ENCODE data around the gene FKRP.
A peak's percentile ranks its signal among the peaks of the same experiment; 100 is the strongest.

FKRP gene

DNA sequence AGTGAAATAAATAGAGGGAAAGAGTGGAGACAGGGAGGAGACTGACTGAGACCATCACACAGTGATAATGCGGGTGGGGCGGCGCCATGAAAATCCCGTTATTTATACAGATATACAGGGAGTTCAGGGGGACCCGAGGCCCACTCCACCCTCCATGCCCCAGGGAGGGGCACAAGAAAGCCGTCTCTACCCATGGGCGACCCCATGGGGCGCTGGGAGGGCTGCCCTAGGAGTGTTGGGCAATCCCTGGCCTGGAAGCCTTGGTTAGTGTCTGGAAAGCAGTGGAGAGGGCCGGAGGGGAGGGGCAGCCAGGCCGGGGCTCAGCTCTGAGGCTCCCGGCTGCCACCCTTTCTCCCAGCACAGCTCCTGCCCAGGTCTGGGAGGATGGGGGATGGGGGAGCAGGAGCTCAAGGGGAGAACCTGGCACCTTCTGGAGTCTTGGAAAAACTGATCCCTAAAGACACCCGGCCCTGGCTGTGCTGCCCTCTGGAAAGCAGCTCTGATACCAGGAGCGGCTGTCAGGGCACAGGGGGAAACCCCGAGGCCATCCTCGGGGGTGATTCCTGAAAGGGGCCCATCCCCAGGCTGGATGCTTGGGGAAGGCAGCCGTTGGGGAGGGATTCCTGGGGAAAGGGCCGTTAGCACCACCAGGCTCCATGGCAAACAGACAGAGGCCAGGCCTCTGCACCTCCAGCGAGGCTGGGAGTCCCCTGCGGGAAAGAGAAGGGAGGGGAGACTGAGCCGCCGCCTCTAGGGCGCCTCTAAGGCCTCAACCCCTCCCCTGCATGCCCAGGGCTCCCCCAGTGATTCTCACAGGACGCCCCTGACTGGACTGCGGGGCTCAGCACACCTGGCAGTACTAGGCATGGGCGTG is 26.0 kb upstream of the FKRP start:
- DNase-seq = no peak

DNA sequence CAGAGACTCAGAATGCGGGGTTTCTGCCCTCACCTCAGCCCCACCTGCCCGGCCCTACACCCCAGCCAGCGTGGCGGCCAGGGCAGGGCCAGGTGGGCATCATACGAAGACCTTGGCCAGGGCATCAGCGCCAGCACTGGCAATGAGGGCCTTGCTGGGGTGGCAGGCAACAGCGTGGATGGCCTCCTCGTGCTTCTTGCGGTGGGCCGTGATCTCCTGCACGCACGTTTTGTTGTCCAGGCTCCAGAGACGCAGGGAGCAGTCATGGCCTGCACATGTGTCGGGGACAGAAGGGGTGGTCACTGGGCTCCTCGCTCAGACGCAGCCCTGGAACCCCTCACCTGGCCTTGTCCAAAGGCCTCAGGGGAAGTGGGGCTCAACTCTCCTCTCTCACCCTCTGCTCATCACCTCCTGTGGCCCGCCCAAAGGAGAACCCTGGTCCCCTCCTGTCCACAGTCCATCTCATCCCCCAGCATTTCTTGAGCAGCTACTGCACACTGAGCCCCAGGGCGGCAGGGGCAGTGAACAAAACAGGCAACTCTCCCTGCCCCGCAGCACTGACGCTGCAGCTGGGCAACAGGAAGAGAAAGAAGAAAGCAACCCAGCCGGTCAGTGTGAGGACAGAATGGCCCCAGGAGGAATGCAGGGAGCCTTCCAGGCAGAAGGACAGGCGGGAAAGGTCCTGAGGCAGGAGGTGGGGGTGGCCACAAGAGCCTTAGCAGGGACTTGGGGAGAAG is 25.2 kb upstream of the FKRP start:
- DNase-seq = no peak

DNA sequence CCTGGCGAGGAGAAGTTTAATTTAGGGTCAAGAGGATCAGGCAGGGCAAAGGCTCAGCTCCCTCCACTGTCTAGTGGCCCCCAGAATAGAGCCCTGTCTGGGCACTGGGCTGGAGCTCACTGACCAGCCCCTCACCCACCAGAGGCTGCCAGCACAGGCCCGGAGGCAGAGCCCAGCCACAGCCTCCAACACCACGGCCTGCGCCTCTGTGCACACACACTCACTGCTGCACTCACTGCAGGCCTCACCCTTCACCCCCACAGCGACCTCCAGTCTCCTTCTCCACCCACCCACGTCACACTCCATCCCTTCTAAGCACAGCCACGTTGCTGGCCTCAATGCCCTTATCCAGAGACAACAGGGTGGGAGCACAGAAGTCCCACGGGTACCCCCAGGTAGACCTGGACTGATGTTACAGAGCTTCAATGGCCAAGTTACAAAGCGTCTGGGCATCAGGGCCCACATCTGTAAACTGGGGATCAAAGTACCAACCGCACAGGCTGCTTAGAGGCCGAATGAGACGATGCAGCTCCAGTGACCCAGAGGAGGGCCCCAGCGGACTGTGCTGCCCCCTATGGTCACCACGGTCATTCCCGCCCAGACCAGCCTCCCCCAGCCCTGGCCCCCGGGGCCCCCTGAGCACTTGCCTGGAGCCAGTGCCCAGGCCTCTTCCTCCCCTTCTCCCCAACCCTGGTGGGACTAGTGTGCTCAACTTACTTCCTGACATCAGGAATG is 24.4 kb upstream of the FKRP start:
- no peak for DNase-seq

DNA sequence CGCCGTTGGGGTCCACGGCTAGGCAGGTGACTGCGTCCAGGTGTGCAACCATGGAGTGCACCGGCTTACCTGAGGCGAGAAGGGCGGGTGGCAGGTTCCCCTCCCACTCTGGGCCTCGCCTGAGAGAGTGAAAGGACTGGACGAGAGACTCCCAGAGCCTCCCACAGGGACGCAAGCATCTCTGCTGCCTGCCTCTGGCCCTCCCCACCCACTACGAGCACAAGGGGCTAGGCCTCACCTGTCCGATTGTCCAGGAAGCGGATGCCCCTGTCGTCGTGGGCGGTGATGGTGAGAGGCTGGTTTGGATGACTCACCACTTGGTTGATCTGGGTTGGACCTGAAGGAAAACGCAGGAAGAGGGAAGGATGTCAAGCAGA is 23.9 kb upstream of the FKRP start:
- DNase-seq = no peak

DNA sequence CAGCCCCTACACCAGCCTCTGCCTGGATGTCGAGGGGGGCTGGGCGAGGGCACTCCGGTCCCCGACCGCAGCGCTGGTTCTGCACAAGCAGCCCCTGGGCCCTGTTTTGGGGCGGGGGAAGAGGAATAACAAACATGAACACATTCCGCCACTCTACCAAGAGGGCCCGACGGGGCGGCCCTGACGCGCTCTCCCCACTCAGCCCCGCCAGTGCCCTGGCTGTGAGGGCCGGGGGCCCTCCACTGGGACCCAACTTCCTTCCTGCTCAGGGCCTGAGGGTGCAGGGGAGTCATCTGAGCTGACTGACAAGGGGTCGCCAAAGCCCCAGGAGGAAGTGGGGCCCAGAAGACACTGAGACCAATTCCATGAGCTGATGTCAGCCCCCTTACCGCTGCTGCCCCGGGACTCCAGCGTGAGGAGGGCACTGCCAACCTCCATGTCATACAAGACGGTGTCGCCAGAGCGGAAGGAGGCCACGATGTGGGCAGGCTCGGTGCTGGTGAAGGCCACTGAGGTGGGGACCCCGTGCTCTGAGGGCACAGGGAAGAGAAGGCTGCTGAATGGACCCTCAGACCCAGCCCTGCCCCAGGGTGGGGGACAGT is 23.3 kb upstream of the FKRP start:
- no peak for DNase-seq

DNA sequence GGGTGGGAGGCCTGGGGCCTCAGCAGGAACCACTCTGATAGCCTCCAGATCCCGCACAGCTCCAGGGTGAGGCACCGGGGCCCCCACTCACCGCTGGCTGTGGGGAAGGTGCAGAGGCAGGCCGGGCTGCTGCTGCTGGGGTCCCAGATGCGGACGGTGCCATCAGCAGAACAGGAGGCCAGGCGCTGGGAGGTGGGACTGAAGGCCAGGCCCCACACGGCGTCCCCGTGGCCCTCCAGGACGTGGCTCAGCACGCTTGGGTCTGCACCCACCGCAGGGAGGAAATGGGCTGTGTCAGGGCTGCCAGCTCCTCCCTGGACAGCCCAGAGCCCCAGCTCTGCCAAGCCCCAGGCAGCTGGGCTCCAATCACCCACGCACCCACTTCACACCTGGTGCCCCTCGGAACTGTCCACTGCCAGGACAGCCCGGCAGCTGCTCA is 22.8 kb upstream of the FKRP start:
- no peak for DNase-seq

DNA sequence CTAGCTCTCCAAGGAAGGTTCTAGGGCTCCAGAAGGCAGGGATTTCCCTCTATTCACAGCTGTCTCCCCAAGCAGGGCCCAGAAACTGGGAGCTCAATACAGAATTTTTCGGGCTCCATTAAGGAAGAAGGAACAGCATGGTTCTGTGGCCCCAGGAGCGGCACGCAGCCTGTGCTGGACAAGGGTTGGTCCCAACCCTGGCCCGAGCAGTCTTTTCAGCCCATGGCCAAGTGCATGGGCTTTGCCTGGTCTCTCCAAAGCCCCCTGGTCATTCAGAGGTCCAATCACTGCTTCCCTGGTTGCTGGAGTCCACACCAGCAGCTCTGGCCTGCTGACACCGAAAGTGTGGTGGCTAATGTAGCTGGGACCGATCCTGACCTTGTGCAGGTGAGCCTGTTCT is 22.4 kb upstream of the FKRP start:
- DNase-seq = no peak

GRCh38 chr19:46724468-46724867 is 21.4 kb upstream of the FKRP start:
- DNase-seq = no peak

DNA sequence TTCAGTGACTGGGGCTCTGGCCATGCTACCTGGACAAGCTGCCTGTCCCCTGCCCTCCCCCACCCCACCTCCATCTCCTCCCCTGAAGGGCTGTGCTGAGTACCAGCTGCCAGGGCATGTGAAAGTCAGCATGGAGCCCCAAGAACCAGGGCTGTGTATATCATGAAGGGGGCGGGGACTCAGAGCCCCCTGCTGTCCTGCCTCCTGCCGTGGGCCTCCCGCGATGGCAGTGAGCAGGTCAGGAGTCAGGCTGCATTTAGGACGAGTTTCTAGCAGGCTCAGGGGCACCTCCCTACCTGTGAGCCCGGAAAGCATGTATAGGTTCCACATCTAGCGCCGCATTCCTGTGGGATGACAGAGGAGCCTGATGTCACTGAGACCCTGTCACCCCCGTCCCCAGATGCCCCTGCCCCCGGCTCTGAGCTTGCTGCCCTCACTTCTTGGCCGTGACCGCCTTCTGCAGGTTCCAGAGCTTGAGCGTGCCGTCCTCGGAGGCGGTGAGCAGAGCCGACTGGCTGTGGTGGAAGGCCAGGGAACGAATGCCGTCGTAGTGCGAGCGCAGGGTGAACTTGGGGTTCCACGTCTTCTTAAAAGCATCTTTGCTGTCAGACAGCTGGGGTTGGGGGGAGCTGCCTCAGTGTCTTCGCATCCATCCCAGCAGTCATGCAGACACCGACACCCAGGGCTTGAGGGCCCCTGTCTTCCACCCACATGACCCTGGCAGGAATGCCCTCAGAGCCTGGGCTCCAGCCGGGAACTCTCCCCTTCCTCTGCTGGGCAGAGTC is 20.6 kb upstream of the FKRP start:
- no peak for DNase-seq

GRCh38 chr19:46725859-46726393 is 19.9 kb upstream of the FKRP start:
- no peak for DNase-seq

DNA sequence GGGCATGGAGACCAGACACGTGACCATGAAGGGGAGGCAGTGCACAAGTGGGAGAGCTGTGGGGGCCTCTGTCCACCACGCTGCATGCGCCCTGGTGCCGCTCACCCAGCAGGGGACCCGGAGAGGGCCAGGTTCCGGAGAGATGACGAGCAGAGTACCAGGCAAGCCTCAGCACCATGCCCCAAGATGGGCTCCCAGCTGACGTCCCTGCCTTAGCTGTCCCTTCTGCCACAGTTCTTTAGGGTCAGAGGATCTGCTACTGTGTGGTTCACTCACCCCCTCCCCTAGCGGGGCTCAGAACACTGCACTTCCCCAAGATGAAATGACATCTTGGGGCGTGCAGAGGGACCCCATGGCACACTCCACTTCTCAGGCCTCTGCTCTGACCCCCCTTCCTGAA is 19.3 kb upstream of the FKRP start:
- DNase-seq = no peak

GRCh38 chr19:46726971-46727501 is 18.8 kb upstream of the FKRP start:
- peak in 1 of 2 donors; percentile 36 for DNase-seq

- DNase-seq = no peak
Observed at GRCh38 chr19:46727757-46728156, 18.1 kb upstream of the FKRP start.

DNA sequence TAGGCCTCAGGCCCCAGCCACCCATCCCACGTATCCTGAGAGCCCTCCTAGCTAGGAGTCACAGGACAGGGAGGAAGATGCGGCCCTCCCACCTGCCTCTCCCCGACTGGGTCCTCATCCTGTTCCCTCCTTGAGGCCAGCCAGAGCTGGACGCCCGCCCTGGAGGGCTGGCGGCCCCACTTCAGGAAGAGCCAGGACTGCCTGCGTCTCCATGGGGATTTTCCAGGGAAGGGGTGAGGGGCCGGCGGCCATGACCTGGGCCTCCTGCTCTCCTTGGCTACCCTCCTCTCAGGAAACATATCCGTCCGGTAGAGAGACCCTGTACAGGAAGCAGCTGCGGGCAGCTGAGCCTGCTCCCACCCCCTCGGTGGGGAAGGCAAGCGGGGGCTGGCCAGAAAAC is 17.6 kb upstream of the FKRP start:
- no peak for DNase-seq

- peak; percentile 17 to 58 for DNase-seq
Observed at GRCh38 chr19:46728693-46729339, 17.0 kb upstream of the FKRP start.

- DNase-seq = no peak
Observed at GRCh38 chr19:46729696-46730095, 16.2 kb upstream of the FKRP start.

- DNase-seq = no peak
Observed at GRCh38 chr19:46730187-46730586, 15.7 kb upstream of the FKRP start.

DNA sequence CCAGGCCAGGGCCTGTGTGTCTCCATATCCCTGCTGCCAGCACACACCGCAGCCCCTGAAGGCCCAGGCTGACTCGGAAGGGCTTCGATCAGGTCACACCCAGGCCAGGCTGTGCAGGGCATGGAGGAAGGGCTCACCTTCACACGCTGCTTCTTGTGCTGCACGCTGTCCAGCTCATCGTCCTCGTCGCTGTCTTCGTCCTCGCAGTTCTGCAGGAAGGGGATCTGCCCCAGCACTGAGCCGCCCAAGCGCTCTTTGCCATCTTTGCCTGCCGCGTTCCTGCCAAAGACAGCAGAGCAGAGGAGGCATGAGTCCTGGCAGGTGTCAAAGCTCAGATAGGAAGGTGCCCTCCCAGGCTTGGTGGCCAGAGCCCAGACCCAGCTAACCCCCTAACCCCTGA is 15.3 kb upstream of the FKRP start:
- DNase-seq = no peak

GRCh38 chr19:46731007-46731501 is 14.8 kb upstream of the FKRP start:
- DNase-seq = peak; percentile 19 to 23

GRCh38 chr19:46731584-46731983 is 14.3 kb upstream of the FKRP start:
- DNase-seq = peak in 1 of 2 donors; percentile 35

Data from hippocampal formation (tissue), 2 donors.